GM19467 (cell line): ENCODE measurements around the gene CNTN5.

ENCODE experiments used
- ATAC-seq: cut with Tn5 transposase; IDR thresholded peaks from one replicate; pipeline ENCODE4 v1.9.1; 2021; ENCODE audit warnings: mild to moderate bottlenecking, moderate library complexity; ENCODE audit not compliant: unreplicated experiment

Gene CNTN5

DNA sequence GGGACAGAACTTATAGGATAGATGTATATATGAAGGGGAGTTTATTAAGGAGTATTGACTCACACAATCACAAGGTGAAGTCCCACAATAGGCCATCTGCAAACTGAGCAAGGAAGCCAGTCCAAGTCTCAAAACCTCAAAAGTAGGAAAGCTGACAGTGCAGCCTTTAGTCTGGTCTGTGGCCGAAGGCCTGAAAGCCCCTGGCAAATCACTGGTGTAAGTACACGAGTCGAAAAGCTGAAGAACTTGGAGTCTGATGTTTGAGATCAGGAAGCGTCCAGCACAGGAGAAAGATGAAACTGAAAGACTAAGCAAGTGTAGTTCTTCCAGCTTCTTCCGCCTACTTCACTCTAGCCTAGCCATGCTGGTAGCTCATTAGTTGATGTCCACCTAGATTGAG lies 866.7 kb downstream of the CNTN5 start:
- ATAC-seq = no peak

GRCh38 chr11:99893811-99894210 lies 873.1 kb downstream of the CNTN5 start:
- ATAC-seq = no peak

DNA sequence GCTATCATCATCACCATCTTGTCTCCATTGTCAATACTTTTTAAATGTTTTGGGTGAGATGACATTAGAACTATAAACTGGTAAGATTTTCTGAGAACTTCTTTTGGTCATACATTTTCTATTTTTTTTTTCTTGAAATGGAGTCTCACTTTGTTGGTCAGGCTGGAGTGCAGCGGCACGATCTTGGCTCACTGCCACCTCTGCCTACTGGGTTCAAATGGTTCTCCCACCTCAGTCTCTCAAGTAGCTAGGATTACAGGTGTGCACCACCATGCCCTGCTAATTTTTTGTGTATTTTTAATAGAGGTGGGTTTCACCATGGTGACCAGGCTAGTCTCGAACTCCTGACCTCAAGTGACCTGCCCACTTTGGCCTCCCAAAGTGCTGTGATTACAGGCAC lies 880.4 kb downstream of the CNTN5 start:
- no peak for ATAC-seq

- ATAC-seq = no peak
Measured at GRCh38 chr11:99911116-99911515, 890.4 kb downstream of the CNTN5 start.

- ATAC-seq = no peak
Measured at GRCh38 chr11:99916078-99916477, 895.3 kb downstream of the CNTN5 start.

- no peak for ATAC-seq
Measured at GRCh38 chr11:99918761-99919160, 898.0 kb downstream of the CNTN5 start.

GRCh38 chr11:99920956-99921355 lies 900.2 kb downstream of the CNTN5 start:
- ATAC-seq = no peak

DNA sequence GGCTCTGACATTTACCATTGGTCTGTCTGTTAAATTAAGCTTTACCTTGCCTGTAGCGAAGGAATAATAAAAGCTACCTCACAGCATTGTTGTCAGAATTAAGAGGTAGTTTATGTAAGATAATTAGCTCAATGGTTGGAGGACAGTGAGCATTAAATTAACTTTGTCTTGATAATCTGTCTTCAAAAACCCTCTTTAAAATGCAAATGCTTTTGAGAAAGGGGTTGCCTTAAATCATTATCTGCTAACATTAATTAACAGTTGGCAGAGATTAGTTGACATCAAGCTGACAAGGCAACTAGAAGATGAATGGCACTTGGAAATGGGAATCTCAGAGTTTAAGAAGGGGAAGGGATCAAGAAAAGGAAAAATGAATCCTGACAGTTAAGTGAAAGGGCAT lies 905.2 kb downstream of the CNTN5 start:
- ATAC-seq = no peak

- ATAC-seq = no peak
Measured at GRCh38 chr11:99932684-99933083, 911.9 kb downstream of the CNTN5 start.

- no peak for ATAC-seq
Measured at GRCh38 chr11:99934008-99934407, 913.3 kb downstream of the CNTN5 start.

- ATAC-seq = no peak
Measured at GRCh38 chr11:99937330-99937729, 916.6 kb downstream of the CNTN5 start.

- no peak for ATAC-seq
Measured at GRCh38 chr11:99952816-99953215, 932.1 kb downstream of the CNTN5 start.

GRCh38 chr11:99960536-99960935 lies 939.8 kb downstream of the CNTN5 start:
- ATAC-seq = no peak

GRCh38 chr11:99968336-99968735 lies 947.6 kb downstream of the CNTN5 start:
- no peak for ATAC-seq

- ATAC-seq = no peak
Measured at GRCh38 chr11:99973993-99974392, 953.2 kb downstream of the CNTN5 start.

GRCh38 chr11:99979042-99979441 lies 958.3 kb downstream of the CNTN5 start:
- no peak for ATAC-seq

- no peak for ATAC-seq
Measured at GRCh38 chr11:99987821-99988470, 967.2 kb downstream of the CNTN5 start.

DNA sequence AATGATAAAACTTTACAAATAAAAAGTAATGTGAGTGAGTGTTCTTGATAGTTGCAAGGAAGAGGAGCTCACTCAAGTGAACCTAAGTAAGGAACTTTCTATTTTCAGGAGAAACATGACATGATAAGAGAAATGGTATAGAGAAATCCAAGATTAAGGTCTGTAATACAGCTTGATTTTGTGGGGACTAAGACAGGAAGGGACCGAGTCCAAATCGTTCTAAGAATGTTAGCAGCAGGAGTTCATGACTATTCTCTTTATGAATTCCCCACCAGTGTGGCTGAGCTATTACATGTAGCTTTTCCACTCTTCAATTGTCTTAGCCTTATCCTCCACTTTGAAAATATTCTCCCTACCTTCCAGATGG lies 967.7 kb downstream of the CNTN5 start:
- no peak for ATAC-seq

DNA sequence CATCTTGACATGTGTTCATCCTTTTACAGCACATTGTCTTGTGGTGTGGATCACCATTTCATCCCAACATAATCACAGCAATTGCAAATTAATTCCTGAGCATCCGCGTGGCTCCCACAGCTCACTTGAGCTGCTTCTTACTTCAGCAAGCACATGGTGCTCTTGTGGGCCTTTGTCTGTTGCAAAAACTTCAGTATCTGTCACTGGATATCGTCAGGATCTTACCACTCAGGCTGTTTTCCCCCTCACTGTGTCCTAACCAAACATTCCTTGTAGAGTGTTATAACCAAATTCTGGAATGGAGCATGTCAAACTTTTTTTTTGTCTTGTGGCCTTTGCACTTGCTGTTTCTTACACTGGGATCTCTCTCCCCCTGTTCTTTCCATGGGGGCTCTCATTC lies 983.2 kb downstream of the CNTN5 start:
- no peak for ATAC-seq

GRCh38 chr11:100004541-100004940 lies 983.8 kb downstream of the CNTN5 start:
- ATAC-seq = no peak

DNA sequence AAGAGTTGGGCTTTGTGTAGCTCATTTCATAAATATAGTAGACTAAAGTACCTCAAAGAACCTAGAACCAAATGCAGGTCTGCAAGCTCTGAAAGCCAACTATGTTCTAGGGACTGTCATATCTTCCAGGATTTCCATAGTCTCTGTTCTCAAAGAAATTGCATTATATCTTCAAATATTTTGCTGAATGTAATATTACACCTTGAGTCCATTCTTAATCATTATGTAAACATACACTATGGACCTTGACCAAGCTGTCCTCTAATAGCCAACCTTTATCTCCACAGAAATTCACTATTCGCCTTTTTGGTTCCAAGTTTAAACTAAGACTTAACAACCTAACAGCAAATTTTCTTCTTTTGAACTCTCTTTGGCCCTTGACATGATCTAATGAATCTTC lies 987.7 kb downstream of the CNTN5 start:
- no peak for ATAC-seq

- ATAC-seq = no peak
Measured at GRCh38 chr11:100009728-100010127, 989.0 kb downstream of the CNTN5 start.

- no peak for ATAC-seq
Measured at GRCh38 chr11:100010393-100010792, 989.6 kb downstream of the CNTN5 start.
